ENCODE data around the gene CHMP1B. TPM values are rescaled to one million over a fixed set of nuclear protein-coding genes. Genes with fewer than 3 reads are reported as not detected.
"Not testable (repeated sequence)": the region's sequence is repeated elsewhere in the genome, so short reads cannot be mapped to it uniquely, and the experiment has no call there.

Gene CHMP1B
- polyA plus RNA-seq, 1 donor, result 21.7 TPM

- DNase-seq (ENCODE audit: low read depth), result no peak
Observed at GRCh38 chr18:11866764-11867163, 15.6 kb downstream of the CHMP1B start.

GRCh38 chr18:11868230-11868629 lies 17.0 kb downstream of the CHMP1B start:
- no peak for DNase-seq (ENCODE audit: low read depth)

- DNase-seq (ENCODE audit: low read depth), result no peak
Observed at GRCh38 chr18:11871501-11871900, 20.3 kb downstream of the CHMP1B start.

- no peak for DNase-seq (ENCODE audit: low read depth)
Observed at GRCh38 chr18:11872479-11873136, 21.4 kb downstream of the CHMP1B start.

GRCh38 chr18:11873670-11874340 lies 22.6 kb downstream of the CHMP1B start:
- DNase-seq (ENCODE audit: low read depth), result no peak

- DNase-seq (ENCODE audit: low read depth), result no peak
Observed at GRCh38 chr18:11874676-11875075, 23.5 kb downstream of the CHMP1B start.

GRCh38 chr18:11877497-11878135 lies 26.4 kb downstream of the CHMP1B start:
- no peak for DNase-seq (ENCODE audit: low read depth)

- no peak for DNase-seq (ENCODE audit: low read depth)
Observed at GRCh38 chr18:11880586-11881304, 29.5 kb downstream of the CHMP1B start.

GRCh38 chr18:11882636-11883035 lies 31.4 kb downstream of the CHMP1B start:
- no peak for DNase-seq (ENCODE audit: low read depth)

GRCh38 chr18:11883153-11883552 lies 31.9 kb downstream of the CHMP1B start:
- DNase-seq (ENCODE audit: low read depth), result no peak

- no peak for DNase-seq (ENCODE audit: low read depth)
Observed at GRCh38 chr18:11884396-11885030, 33.3 kb downstream of the CHMP1B start.

GRCh38 chr18:11885278-11885947 lies 34.2 kb downstream of the CHMP1B start:
- no peak for DNase-seq (ENCODE audit: low read depth)

- DNase-seq (ENCODE audit: low read depth), result no peak
Observed at GRCh38 chr18:11886577-11887110, 35.4 kb downstream of the CHMP1B start.

- no peak for DNase-seq (ENCODE audit: low read depth)
Observed at GRCh38 chr18:11887328-11888128, 36.3 kb downstream of the CHMP1B start.

GRCh38 chr18:11888726-11889125 lies 37.5 kb downstream of the CHMP1B start:
- no peak for DNase-seq (ENCODE audit: low read depth)

GRCh38 chr18:11889284-11889683 lies 38.1 kb downstream of the CHMP1B start:
- DNase-seq (ENCODE audit: low read depth), result no peak

- DNase-seq (ENCODE audit: low read depth), result no peak
Observed at GRCh38 chr18:11891737-11892136, 40.5 kb downstream of the CHMP1B start.

- not testable (repeated sequence) for DNase-seq (ENCODE audit: low read depth)
Observed at GRCh38 chr18:11892438-11892837, 41.2 kb downstream of the CHMP1B start.

- DNase-seq (ENCODE audit: low read depth), result no peak
Observed at GRCh38 chr18:11897781-11898180, 46.6 kb downstream of the CHMP1B start.

GRCh38 chr18:11899063-11899462 lies 47.9 kb downstream of the CHMP1B start:
- DNase-seq (ENCODE audit: low read depth), result no peak

All from forelimb muscle (tissue), 1 donor.